ENCODE data around the gene HPCA.
A peak's percentile ranks its signal among the peaks of the same experiment; 100 is the strongest.

HPCA gene

GRCh38 chr1:32871364-32872191 lies 14.7 kb upstream of the HPCA start:
- no peak for DNase-seq

DNA sequence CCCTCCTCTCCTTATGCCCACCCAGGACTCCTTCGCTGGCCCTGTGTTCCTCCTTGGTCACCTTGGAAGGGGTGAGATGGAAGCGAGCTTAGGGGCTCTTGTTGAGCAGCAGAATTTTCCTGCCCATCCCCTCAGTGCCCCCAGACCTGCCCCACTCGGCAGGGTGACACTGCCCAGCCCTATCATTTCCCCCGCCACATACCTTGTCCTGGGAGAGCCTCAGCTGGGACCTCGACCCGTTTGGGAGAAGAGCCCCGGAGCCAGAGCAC lies 14.2 kb upstream of the HPCA start:
- no peak for DNase-seq

GRCh38 chr1:32873484-32873883 lies 12.8 kb upstream of the HPCA start:
- no peak for DNase-seq

DNA sequence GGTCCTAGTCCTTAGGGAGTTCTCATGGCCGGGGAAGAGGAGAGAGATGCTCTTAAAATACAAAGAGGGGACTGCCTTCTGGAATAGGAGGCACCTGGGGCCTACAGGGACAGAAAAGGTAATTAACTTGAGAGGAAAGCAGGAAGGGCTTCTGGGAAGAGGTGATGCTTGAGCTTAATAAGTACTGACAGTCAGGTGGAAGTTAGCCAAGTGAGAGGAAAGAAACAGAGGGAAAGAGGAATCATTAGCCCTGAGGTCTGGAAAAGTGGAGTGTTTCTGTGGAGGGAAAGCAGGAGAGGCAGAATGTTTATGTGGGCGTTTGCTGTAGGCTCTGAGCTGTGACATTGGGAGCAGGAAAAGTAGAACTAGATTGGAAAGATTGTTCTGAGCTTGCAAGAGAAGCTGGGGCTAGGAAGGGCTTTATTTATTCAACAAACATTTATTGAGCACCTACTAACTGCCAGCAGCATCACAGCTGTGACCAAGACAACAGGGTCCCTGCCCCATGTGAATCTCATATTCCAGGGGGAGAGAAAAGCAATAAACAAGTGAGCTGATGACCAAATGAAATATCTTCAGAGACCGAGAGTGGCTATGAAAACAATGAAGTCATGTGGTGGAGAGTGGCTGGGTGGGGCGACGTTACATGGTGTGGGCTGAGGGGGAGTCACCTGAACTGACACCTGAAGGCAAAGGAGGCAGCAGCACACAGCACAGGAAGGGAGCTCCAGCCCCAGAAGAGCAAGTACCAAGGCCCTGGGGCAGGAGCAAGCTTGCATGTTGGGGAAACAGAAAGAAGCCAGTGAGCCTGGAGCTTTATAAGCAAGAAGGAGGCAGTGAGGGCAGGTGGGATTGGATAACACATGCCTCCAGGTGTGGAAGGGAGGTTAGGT lies 11.2 kb upstream of the HPCA start:
- DNase-seq = no peak

GRCh38 chr1:32876341-32877210 lies 9.7 kb upstream of the HPCA start:
- DNase-seq = peak in 2 of 4 experiments; percentile 21 to 32

DNA sequence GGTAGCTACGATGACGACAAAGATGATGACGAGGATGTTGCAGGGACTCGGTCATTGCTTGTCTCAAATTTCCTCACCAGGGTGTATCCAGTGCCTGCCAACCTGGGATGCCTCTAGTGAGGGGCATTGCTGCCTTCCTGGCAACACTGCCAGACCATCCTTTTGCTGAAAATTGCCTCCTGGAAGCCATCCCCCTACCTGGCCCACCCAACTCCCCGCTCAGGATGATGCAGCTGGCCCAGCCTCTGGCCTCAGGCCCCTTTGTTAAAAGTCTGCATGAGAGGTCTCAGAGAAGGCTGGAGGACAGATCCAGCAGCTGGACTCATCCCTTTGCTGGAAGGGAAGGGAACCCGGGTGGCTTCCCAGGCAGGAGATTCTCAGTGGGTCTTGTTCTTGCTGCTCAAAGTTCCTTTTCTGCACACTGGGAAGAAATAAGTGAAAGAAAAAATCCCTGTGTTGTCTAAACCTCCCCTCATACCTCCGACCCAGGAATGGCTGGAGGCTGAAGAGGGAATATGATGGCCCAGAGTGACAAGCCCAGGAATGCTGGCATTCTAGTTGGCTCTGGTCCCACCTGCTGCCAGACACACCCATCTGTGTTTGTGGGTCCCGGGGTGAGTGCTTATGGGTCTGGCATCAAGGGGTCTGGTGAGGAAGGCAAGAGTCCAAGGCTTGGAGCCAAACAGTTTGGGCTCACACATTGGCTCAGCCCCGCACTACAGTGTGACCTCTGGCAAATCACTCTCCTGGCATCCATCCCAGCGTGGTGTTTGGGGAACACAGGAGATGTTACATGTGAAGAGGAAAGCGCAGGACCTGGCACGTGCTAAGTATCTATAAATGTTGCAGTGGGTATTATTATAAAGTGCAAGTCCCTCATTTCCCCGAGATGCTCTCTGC lies 8.8 kb upstream of the HPCA start:
- no peak for DNase-seq

- no peak for DNase-seq
These were observed 8.1 kb upstream of the HPCA start for GRCh38 chr1:32878183-32878582.

GRCh38 chr1:32878637-32879041 lies 7.7 kb upstream of the HPCA start:
- no peak for DNase-seq

GRCh38 chr1:32881291-32881690 lies 5.0 kb upstream of the HPCA start:
- DNase-seq = no peak

- no peak for DNase-seq
These were observed 4.1 kb upstream of the HPCA start for GRCh38 chr1:32881871-32882850.

- no peak for DNase-seq
These were observed 2.8 kb upstream of the HPCA start for GRCh38 chr1:32883338-32884031.

DNA sequence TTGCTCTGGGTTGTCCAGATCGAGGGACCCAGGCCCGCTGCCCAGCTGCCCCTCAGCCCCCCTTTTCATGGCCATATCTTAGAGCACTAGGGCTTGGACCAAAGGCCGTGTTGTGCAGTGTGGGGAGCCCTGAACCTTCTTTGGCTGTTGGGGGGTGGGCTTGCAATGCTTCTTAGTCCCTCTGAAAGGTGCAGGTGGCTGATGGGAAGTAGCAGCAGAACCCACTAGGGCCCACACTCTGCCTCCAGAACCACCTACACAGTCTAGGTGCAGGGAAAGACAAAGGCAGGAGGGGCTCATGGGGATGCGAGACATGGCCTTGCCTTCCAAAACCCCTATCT lies 2.3 kb upstream of the HPCA start:
- no peak for DNase-seq

- no peak for DNase-seq
These were observed 1.6 kb upstream of the HPCA start for GRCh38 chr1:32884726-32885125.

DNA sequence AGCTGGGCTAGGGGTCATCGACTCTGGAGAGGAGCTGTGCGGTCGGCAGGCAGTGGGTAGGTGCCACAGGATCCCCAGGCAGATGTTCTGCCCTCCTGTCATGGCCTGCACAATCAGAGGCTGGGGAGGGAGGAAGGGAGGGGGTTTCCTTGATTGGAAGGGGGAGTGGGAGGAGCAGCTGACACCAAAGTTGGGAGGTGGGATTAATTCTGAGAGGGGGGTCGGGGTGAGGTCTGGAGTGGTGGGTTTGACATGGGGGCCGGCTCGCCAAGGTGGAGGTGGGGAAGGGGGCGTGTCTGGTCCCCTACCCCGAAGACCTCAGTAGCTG lies 651 bp upstream of the HPCA start:
- no peak for DNase-seq

- no peak for DNase-seq
These were observed 630 bp downstream of the HPCA start for GRCh38 chr1:32886828-32887414.

- no peak for DNase-seq
These were observed 1.3 kb downstream of the HPCA start for GRCh38 chr1:32887623-32888022.

DNA sequence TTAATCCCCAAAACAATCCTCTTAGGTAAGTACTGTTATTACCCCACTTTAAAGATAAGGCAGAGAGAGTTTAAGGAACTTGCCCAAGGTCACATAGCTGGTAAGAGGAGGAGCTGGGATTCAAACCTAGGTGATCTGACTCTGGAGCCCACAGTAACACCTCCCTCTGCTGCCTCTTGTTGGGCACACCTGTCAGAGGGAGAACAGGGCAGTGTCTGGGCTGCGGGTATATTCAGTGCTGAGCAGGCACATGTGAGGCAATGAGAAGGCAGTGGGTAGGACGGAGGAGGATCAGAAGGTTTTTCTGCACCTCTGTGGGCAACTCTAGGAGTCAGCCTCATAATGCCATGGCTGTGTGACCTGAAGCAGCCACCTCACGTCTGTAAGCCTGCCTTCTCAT lies 1.8 kb downstream of the HPCA start:
- no peak for DNase-seq

GRCh38 chr1:32888677-32889420 lies 2.6 kb downstream of the HPCA start:
- DNase-seq = no peak

- DNase-seq = no peak
These were observed 3.5 kb downstream of the HPCA start for GRCh38 chr1:32889731-32890278.
